ENCODE data around the gene SMPD3.

DNA sequence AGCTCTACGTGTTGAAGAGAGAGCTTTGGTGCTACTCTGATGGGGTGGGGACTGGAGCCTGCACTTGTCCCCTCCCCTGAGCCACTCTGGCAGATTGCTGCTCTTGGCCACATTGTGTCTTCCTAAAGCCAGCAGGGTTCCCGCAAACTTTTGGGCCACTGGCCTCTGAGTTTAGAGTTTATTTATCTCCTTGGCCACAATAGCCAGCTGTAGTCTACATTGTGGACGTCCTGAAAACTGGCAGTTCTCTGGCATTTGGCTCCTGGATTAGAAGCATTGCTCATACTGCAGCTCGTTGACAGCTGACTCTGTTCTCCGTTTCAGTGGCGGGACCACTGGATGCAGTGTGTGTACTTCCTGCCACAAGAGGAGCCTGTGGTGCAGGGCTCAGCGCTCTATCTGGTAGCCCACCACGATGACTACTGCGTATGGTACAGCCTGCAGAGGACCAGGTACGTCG is 102.9 kb downstream of the SMPD3 start:
- TF ChIP-seq, protein P1, sequence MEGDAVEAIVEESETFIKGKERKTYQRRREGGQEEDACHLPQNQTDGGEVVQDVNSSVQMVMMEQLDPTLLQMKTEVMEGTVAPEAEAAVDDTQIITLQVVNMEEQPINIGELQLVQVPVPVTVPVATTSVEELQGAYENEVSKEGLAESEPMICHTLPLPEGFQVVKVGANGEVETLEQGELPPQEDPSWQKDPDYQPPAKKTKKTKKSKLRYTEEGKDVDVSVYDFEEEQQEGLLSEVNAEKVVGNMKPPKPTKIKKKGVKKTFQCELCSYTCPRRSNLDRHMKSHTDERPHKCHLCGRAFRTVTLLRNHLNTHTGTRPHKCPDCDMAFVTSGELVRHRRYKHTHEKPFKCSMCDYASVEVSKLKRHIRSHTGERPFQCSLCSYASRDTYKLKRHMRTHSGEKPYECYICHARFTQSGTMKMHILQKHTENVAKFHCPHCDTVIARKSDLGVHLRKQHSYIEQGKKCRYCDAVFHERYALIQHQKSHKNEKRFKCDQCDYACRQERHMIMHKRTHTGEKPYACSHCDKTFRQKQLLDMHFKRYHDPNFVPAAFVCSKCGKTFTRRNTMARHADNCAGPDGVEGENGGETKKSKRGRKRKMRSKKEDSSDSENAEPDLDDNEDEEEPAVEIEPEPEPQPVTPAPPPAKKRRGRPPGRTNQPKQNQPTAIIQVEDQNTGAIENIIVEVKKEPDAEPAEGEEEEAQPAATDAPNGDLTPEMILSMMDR (IDR thresholded peaks at IDR 0.05; ENCODE audit: poor library complexity) = no peak
- TF ChIP-seq EZH2phosphoT487 (IDR thresholded peaks at IDR 0.05; ENCODE audit: low read depth, severe bottlenecking, unreplicated experiment) (no peak), EZH2 (IDR thresholded peaks at IDR 0.05; ENCODE audit: borderline replicate concordance) (no peak)
